GM12872 (cell line): Measurements from ENCODE around the gene TC2N.

Source experiments
- TF ChIP-seq, protein P1 (sequence below): IDR thresholded peaks from 3 replicates; pipeline ENCODE4 v1.5.1; 2011; ENCODE audit warnings: low read depth, mild to moderate bottlenecking, low read length, moderate library complexity; ENCODE audit not compliant: insufficient read depth

Gene TC2N

DNA sequence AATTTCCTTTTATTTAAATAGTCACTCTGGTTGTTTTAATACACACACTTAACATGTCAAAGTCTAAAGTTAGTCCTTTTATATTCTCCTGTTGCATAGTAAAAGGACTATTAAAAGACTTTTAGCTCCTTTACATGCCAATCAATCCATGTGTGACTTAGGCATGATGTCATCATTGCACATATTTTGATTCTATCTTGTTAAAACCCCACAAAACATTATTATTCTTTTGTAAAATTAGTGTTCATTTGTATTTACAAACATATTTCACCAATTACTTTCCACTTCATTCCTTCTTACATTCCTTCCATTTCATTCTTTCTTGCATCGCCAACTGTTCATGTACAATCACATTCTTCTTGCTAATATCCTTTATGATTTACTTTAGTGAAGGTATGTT, 39.6 kb downstream of the TC2N start:
- TF ChIP-seq, protein P1, sequence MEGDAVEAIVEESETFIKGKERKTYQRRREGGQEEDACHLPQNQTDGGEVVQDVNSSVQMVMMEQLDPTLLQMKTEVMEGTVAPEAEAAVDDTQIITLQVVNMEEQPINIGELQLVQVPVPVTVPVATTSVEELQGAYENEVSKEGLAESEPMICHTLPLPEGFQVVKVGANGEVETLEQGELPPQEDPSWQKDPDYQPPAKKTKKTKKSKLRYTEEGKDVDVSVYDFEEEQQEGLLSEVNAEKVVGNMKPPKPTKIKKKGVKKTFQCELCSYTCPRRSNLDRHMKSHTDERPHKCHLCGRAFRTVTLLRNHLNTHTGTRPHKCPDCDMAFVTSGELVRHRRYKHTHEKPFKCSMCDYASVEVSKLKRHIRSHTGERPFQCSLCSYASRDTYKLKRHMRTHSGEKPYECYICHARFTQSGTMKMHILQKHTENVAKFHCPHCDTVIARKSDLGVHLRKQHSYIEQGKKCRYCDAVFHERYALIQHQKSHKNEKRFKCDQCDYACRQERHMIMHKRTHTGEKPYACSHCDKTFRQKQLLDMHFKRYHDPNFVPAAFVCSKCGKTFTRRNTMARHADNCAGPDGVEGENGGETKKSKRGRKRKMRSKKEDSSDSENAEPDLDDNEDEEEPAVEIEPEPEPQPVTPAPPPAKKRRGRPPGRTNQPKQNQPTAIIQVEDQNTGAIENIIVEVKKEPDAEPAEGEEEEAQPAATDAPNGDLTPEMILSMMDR: no peak

DNA sequence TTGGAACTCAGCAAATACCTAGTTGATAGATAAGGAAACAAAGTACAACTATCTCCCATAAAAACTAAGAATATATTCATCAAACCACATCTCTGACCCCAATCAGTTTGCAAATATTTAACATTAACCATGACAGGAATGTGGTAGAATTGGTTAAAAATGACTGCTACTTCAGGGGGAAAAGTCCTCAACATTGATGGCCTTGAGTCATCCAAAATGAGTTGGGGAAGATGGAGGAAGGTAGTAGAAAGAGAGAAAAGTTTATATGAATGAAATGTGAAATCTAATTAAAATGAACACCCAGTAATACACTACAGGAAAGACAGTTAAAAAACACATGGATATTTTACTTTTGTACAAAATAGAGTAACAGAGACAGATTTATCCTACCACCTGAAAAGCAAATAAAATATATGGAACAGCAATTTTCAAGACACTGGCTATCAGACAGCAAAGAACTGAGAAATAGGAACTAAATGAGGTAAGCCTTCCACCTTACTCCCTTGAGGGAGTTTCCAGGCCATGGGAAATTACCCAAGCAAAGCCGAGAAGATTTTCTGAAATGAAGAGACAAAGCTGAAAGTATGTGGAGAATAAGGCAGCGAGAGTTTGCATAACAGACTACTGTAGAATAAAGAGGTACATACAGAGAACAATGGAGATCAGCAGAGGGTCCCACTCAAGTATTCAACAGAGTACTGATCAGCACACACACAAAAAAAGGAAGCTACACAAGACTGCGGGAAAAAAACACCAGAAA, 49.6 kb downstream of the TC2N start:
- TF ChIP-seq, protein P1: no peak

DNA sequence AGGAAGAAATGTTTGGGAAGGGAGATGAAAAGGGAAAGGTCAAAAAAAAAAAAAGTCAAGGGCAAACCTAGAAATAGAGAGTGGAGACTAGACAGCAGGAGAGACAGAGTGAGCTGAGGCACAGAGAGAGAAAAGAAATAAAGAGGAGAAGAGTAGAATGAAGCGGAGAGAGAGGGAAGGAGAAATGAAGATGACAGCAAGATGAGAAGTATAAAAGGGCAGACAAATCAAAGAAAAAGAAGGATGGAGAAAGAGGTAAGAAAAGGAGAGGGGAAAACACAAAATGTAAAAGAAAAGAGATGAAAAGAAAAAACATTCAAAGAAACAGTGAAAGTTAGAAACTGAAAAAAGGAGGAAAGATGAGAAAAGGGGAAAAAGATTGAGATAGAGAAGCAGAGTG, 53.0 kb downstream of the TC2N start:
- TF ChIP-seq, protein P1: no peak

DNA sequence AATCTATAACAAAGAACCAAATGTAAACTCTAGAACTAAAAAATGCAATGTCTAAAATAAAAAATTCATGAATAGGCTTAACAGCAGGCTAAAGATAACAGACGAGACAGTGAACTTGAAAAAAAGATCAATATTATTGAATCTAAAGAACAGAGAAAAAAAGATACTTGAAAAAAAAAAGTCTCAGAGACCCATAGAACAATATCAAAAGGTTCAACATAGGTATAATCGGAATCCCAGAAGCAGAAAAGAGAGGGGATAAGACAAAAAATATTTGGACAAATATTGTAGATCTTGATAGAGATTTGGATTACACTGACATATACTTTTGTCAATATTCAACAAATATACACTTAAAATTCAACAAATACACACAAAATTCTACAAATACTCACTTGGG, 56.6 kb downstream of the TC2N start:
- TF ChIP-seq, protein P1: no peak

DNA sequence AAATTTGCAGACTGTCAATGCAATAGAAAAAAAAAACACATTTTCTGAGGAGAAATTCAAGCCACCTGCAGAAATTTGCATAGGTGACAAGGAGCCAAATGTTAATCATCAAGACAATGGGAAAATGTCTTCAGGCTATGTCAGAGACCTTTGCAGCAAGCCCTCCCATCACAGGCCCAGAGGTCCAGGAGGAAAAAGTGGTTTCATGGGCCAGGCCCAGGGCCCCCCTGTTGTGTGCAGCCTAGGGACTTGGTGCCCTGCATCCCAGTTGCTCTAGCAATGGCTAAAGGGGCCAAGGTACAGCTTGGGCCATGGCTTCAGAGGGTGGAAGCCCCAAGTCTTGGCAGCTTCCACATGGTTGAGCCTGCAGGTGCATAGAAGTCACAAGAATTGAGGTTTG, 60.6 kb downstream of the TC2N start:
- TF ChIP-seq, protein P1: no peak

- TF ChIP-seq, protein P1: no peak
Measured at GRCh38 chr14:91805659-91806058, 61.7 kb downstream of the TC2N start.

- TF ChIP-seq, protein P1: no peak
Measured at GRCh38 chr14:91801358-91801757, 66.0 kb downstream of the TC2N start.
